IMR-90 (cell line): ENCODE data around the gene NRAS. TPM values are rescaled to one million over a fixed set of nuclear protein-coding genes. Genes with fewer than 3 reads are reported as not detected.

Experiments used
- ATAC-seq: fragments of 200-7000 bp; cut with Tn5 transposase; 2 replicates; pipeline ENCODE4 v1.9.1; 2020; ENCODE audit warnings: low read depth, mild to moderate bottlenecking, moderate library complexity
- BruUV-seq: library from RNA; stranded (reverse); fragments of 400-500 nt; replicated peaks from 2 replicates; lab custom pipeline; 2021; lab: Mats Ljungman, UMichigan
- CTCF ChIA-PET: fragments of 300-600 bp; formaldehyde crosslinking; extraction: SDS; loops from one replicate; lab custom pipeline; 2021; ENCODE audit warnings: antibody characterized with exemption; lab: Yijun Ruan, JAX
- POLR2A ChIA-PET: fragments of 300-600 bp; sonication (Branson Sonifier 250); formaldehyde crosslinking; loops from one replicate; lab custom pipeline; 2022; ENCODE audit warnings: antibody characterized with exemption; ENCODE audit not compliant: unreplicated experiment; lab: Charles Lee
- DNase-seq: peaks from one replicate; pipeline ENCODE4 v3.0.0; 2013
- H2AFZ ChIP-seq: replicated peaks from 2 replicates; pipeline ENCODE3; 2013; ENCODE audit warnings: low read length, mild to moderate bottlenecking; ENCODE audit not compliant: poor library complexity
- H2AK5ac ChIP-seq: 2 replicates; pipeline ENCODE4 v1.6.1; 2013; ENCODE audit warnings: low read depth, low read length, inconsistent platforms
- H2AK9ac ChIP-seq: replicated peaks from 2 replicates; pipeline ENCODE3; 2013; ENCODE audit warnings: mild to moderate bottlenecking, low read depth, low read length, moderate library complexity; ENCODE audit not compliant: poor library complexity
- H2BK120ac ChIP-seq: 2 replicates; pipeline ENCODE4 v1.6.1; 2013; ENCODE audit warnings: low read depth, low read length, inconsistent platforms
- H2BK15ac ChIP-seq: 3 replicates; pipeline ENCODE4 v1.6.1; 2013; ENCODE audit warnings: low read depth, low read length, inconsistent platforms
- H2BK20ac ChIP-seq: 2 replicates; pipeline ENCODE4 v1.6.1; 2013; ENCODE audit warnings: low read depth, mild to moderate bottlenecking, inconsistent platforms, low read length, moderate library complexity
- H2BK5ac ChIP-seq: 2 replicates; pipeline ENCODE4 v1.6.1; 2013; ENCODE audit warnings: mild to moderate bottlenecking, low read depth, low read length, inconsistent platforms; ENCODE audit not compliant: poor library complexity, severe bottlenecking
- H3K14ac ChIP-seq: replicated peaks from 2 replicates; pipeline ENCODE4 v1.6.1; 2013; ENCODE audit warnings: low read depth, low read length, inconsistent platforms
- H3K18ac ChIP-seq: 2 replicates; pipeline ENCODE4 v1.6.1; 2013; ENCODE audit warnings: low read depth, low read length, control low read depth
- H3K23ac ChIP-seq: 2 replicates; pipeline ENCODE4 v1.6.1; 2013; ENCODE audit warnings: low read depth, low read length, inconsistent platforms
- H3K27ac ChIP-seq: 2 replicates; pipeline ENCODE4 v1.5.1; 2013; ENCODE audit warnings: mild to moderate bottlenecking, control low read depth, low read length; ENCODE audit not compliant: insufficient read depth
- H3K27me3 ChIP-seq: 2 replicates; pipeline ENCODE4 v1.6.1; 2013; ENCODE audit warnings: low read length; ENCODE audit not compliant: control insufficient read depth, insufficient read depth
- H3K36me3 ChIP-seq: 2 replicates; pipeline ENCODE4 v1.6.1; 2013; ENCODE audit warnings: low read length, mixed read lengths; ENCODE audit not compliant: control insufficient read depth, insufficient read depth
- H3K4ac ChIP-seq: 2 replicates; pipeline ENCODE4 v1.6.1; 2013; ENCODE audit warnings: low read depth, low read length, inconsistent platforms
- H3K4me1 ChIP-seq: 2 replicates; pipeline ENCODE4 v1.6.1; 2013; ENCODE audit warnings: low read length, mixed read lengths; ENCODE audit not compliant: control insufficient read depth, insufficient read depth
- H3K4me2 ChIP-seq: 2 replicates; pipeline ENCODE4 v1.6.1; 2013; ENCODE audit warnings: low read depth, mild to moderate bottlenecking, control low read depth, low read length, moderate library complexity
- H3K4me3 ChIP-seq: 2 replicates; pipeline ENCODE4 v1.5.1; 2013; ENCODE audit warnings: low read depth, mild to moderate bottlenecking, control low read depth, low read length, moderate library complexity; ENCODE audit not compliant: insufficient read depth
- H3K56ac ChIP-seq: 2 replicates; pipeline ENCODE4 v1.6.1; 2013; ENCODE audit warnings: low read length, inconsistent platforms; ENCODE audit not compliant: insufficient read depth; ENCODE audit errors: extremely low read depth
- H3K79me1 ChIP-seq, 2 experiments: 2 replicates each; pipeline ENCODE4 v1.6.1; 2013; ENCODE audit warnings: low read length in 2 of 2, inconsistent platforms in 1 of 2, low read depth in 1 of 2
- H3K9ac ChIP-seq: 2 replicates; pipeline ENCODE4 v1.6.1; 2013; ENCODE audit warnings: low read depth, low read length, control low read depth
- H3K9me1 ChIP-seq: 2 replicates; pipeline ENCODE4 v1.6.1; 2013; ENCODE audit warnings: low read length, inconsistent platforms; ENCODE audit not compliant: insufficient read depth
- H3K9me3 ChIP-seq: 2 replicates; pipeline ENCODE4 v1.6.1; 2013; ENCODE audit warnings: low read length; ENCODE audit not compliant: control insufficient read depth, insufficient read depth
- H4K20me1 ChIP-seq: 2 replicates; pipeline ENCODE4 v1.6.1; 2013; ENCODE audit warnings: low read length, inconsistent platforms; ENCODE audit not compliant: insufficient read depth
- H4K5ac ChIP-seq: 2 replicates; pipeline ENCODE4 v1.6.1; 2013; ENCODE audit warnings: mild to moderate bottlenecking, low read depth, low read length, control low read depth
- H4K8ac ChIP-seq, 2 experiments: 2 replicates each; pipeline ENCODE4 v1.6.1; 2013; ENCODE audit warnings: low read depth in 2 of 2, low read length in 2 of 2, control low read depth in 1 of 2, inconsistent platforms in 1 of 2
- H4K91ac ChIP-seq: 2 replicates; pipeline ENCODE4 v1.6.1; 2013; ENCODE audit warnings: low read depth, low read length, inconsistent platforms; ENCODE audit not compliant: insufficient read depth
- BHLHE40 ChIP-seq: fragments of 150-350 bp; IDR thresholded peaks from 2 replicates; pipeline ENCODE4 v1.6.1; 2016; ENCODE audit warnings: mild to moderate bottlenecking, low read depth, low read length
- CEBPB ChIP-seq: IDR thresholded peaks from 2 replicates; pipeline ENCODE4 v1.6.1; 2012; ENCODE audit warnings: low read depth, low read length, improper control_type of control experiment
- CHD1 ChIP-seq: IDR thresholded peaks from 2 replicates; pipeline ENCODE4 v1.6.1; 2012; ENCODE audit warnings: low read depth, low read length, improper control_type of control experiment
- CTCF ChIP-seq: conservative IDR thresholded peaks from 2 replicates; pipeline ENCODE4 v1.5.1; 2012; ENCODE audit warnings: mild to moderate bottlenecking, low read depth, low read length, improper control_type of control experiment
- NFE2L2 ChIP-seq: fragments of 150-350 bp; IDR thresholded peaks from 2 replicates; pipeline ENCODE4 v1.6.1; 2016; ENCODE audit warnings: low read depth, mild to moderate bottlenecking, low read length
- RCOR1 ChIP-seq: IDR thresholded peaks from 2 replicates; pipeline ENCODE4 v1.6.1; 2012; ENCODE audit warnings: mild to moderate bottlenecking, low read length, improper control_type of control experiment; ENCODE audit not compliant: insufficient replicate concordance
- SMC3 ChIP-seq: fragments of 150-350 bp; IDR thresholded peaks from 2 replicates; pipeline ENCODE4 v1.6.1; 2016; ENCODE audit warnings: low read depth, mild to moderate bottlenecking, antibody characterized with exemption, low read length, moderate library complexity
- WGBS, 2 experiments: methylation state at CpG; one replicate each; pipeline versions ENCODE4 v1.1.5 to v1.1.7; 2013; ENCODE audit warnings: missing lambda C conversion rate in 2 of 2; ENCODE audit not compliant: insufficient read length in 1 of 2; ENCODE audit errors: extremely low coverage in 2 of 2; 5-methylcytosine and 5-hydroxymethylcytosine counted together
- dilution Hi-C: fragments of 300-500 bp; cut with HindIII; formaldehyde crosslinking; loops from one replicate; pipeline ENCODE4 v1.14.3; 2018; ENCODE audit warnings: low sequenced_read_pairs; ENCODE audit not compliant: unreplicated experiment
- in situ Hi-C: fragments of 300-500 bp; cut with MboI; formaldehyde crosslinking; loops from 3 replicates; pipeline ENCODE4 v1.14.3; 2019; ENCODE audit warnings: low sequenced_read_pairs, inconsistent platforms, mixed read lengths
- intact Hi-C: fragments of 100-400 bp; cut with micrococcal nuclease; formaldehyde crosslinking; loops from 2 replicates; pipeline ENCODE4 v1.10.0; 2022
- polyA plus RNA-seq, 3 experiments: library from polyadenylated mRNA; depleted of rRNA; stranded (reverse); fragments of >200 nt; gene quantifications; 2 replicates each; pipeline ENCODE4 v1.2.3, GENCODE V29; 2012; ENCODE audit warnings: low replicate concordance in 1 of 3
- total RNA-seq: library from RNA; depleted of rRNA; stranded (reverse); fragments of >200 nt; gene quantifications from 2 replicates; pipeline ENCODE4 v1.2.3, GENCODE V29; 2012

NRAS gene
- total and polyA plus RNA-seq, 2 of the 4 experiments (the other 2 are of a cell fraction): 27.4 to 85.9 TPM

GRCh38 chr1:114691061-114691460 is 25.5 kb downstream of the NRAS start:
- no peaks in the 10 kb centered on the region for H3K36me3 ChIP-seq
- no peak for DNase-seq
- no peak overlapping the region for H2AK9ac ChIP-seq
- intact Hi-C loops (no loop called here), dilution Hi-C loops (no loop called here), in situ Hi-C loops (no loop called here)
- no peak overlapping the region for H3K4ac ChIP-seq
- no peak overlapping the region for H3K4me2 ChIP-seq
- H3K79me1 ChIP-seq: no peaks in the 10 kb centered on the region
- H2BK20ac ChIP-seq: no peak overlapping the region
- H2AFZ ChIP-seq: no peak overlapping the region
- no peak overlapping the region for H3K14ac ChIP-seq
- ChIA-PET CTCF (no interaction called here), POLR2A (no interaction called here)
- H4K20me1 ChIP-seq: no peaks in the 10 kb centered on the region
- no peak overlapping the region for H3K23ac ChIP-seq
- H3K9me3 ChIP-seq: no peaks in the 10 kb centered on the region
- ATAC-seq: no peak
- no peak overlapping the region for H2BK120ac ChIP-seq
- no peak overlapping the region for H3K18ac ChIP-seq
- no peak overlapping the region for H3K4me3 ChIP-seq
- peaks cover 14% of the 10 kb centered on the region for H3K27me3 ChIP-seq
- no peak overlapping the region for H4K5ac ChIP-seq
- H2BK5ac ChIP-seq: no peak overlapping the region
- no TSS peak for BruUV-seq
- no peak overlapping the region for H4K91ac ChIP-seq
- no peak for TF ChIP-seq CEBPB
- TF ChIP-seq NFE2L2: no peak
- no peak for TF ChIP-seq CHD1
- TF ChIP-seq CTCF: no peak
- TF ChIP-seq RCOR1: no peak
- no peak for TF ChIP-seq SMC3
- TF ChIP-seq BHLHE40: no peak
- no CpG with 5 or more reads among the region's 2 CpGs for whole genome bisulfite sequencing, 2 experiments
- no peak overlapping the region for H4K8ac ChIP-seq
- H3K56ac ChIP-seq: no peak overlapping the region
- H3K4me1 ChIP-seq: no peaks in the 10 kb centered on the region
- H2BK15ac ChIP-seq: no peak overlapping the region
- no peak overlapping the region for H3K27ac ChIP-seq
- H3K9ac ChIP-seq: no peak overlapping the region
- H3K9me1 ChIP-seq: no peaks in the 10 kb centered on the region
- no peak overlapping the region for H2AK5ac ChIP-seq
